WTC11 (cell line): ENCODE results near the gene SMIM26.

Experiments
- CBFB ChIP-seq: sonication (generic); formaldehyde crosslinking; IDR thresholded peaks from 2 replicates; pipeline ENCODE4 v1.8.1; 2022; ENCODE audit warnings: mild to moderate bottlenecking, low read depth, missing genetic modification reagents
- ESRRA ChIP-seq: sonication (generic); formaldehyde crosslinking; IDR thresholded peaks from 2 replicates; pipeline ENCODE4 v1.8.1; 2022; ENCODE audit warnings: mild to moderate bottlenecking, missing genetic modification reagents, borderline replicate concordance
- ETV6 ChIP-seq: sonication (generic); formaldehyde crosslinking; IDR thresholded peaks from 2 replicates; pipeline ENCODE4 v1.8.1; 2022; ENCODE audit warnings: mild to moderate bottlenecking, missing genetic modification reagents
- NR2C2 ChIP-seq: sonication (generic); formaldehyde crosslinking; IDR thresholded peaks from 2 replicates; pipeline ENCODE4 v1.8.0; 2022; ENCODE audit warnings: mild to moderate bottlenecking, missing genetic modification reagents
- OVOL2 ChIP-seq: fragments of 250-450 bp; sonication (Bioruptor Pico); IDR thresholded peaks from 2 replicates; pipeline ENCODE4 v1.9.0; 2021; ENCODE audit warnings: mild to moderate bottlenecking, borderline replicate concordance
- RELA ChIP-seq: sonication (generic); formaldehyde crosslinking; IDR thresholded peaks from 2 replicates; pipeline ENCODE4 v1.8.1; 2022; ENCODE audit warnings: missing genetic modification reagents, mild to moderate bottlenecking, borderline replicate concordance
- TP53 ChIP-seq: sonication (generic); formaldehyde crosslinking; IDR thresholded peaks from 2 replicates; pipeline ENCODE4 v1.8.1; 2023; ENCODE audit warnings: mild to moderate bottlenecking, missing genetic modification reagents
- ZNF263 ChIP-seq: sonication (generic); formaldehyde crosslinking; IDR thresholded peaks from 2 replicates; pipeline ENCODE4 v1.8.1; 2022; ENCODE audit warnings: low read depth, mild to moderate bottlenecking, moderate library complexity, missing genetic modification reagents
- TF ChIP-seq, protein P1 (sequence below): fragments of 200-600 bp; IDR thresholded peaks from 2 replicates; pipeline ENCODE4 v1.8.0; 2022; ENCODE audit warnings: antibody characterized with exemption
- TF ChIP-seq, protein P2 (sequence below): sonication (generic); formaldehyde crosslinking; IDR thresholded peaks from 2 replicates; pipeline ENCODE4 v1.8.1; 2023; ENCODE audit warnings: mild to moderate bottlenecking, missing genetic modification reagents, moderate library complexity
- TF ChIP-seq, protein P3 (sequence below): sonication (generic); formaldehyde crosslinking; IDR thresholded peaks from 2 replicates; pipeline ENCODE4 v1.8.1; 2023; ENCODE audit warnings: mild to moderate bottlenecking, missing genetic modification reagents, moderate library complexity
- TF ChIP-seq, protein P4 (sequence below): sonication (generic); formaldehyde crosslinking; IDR thresholded peaks from 2 replicates; pipeline ENCODE4 v1.8.1; 2022; ENCODE audit warnings: low read depth, mild to moderate bottlenecking, moderate library complexity, missing genetic modification reagents, borderline replicate concordance

DNA sequence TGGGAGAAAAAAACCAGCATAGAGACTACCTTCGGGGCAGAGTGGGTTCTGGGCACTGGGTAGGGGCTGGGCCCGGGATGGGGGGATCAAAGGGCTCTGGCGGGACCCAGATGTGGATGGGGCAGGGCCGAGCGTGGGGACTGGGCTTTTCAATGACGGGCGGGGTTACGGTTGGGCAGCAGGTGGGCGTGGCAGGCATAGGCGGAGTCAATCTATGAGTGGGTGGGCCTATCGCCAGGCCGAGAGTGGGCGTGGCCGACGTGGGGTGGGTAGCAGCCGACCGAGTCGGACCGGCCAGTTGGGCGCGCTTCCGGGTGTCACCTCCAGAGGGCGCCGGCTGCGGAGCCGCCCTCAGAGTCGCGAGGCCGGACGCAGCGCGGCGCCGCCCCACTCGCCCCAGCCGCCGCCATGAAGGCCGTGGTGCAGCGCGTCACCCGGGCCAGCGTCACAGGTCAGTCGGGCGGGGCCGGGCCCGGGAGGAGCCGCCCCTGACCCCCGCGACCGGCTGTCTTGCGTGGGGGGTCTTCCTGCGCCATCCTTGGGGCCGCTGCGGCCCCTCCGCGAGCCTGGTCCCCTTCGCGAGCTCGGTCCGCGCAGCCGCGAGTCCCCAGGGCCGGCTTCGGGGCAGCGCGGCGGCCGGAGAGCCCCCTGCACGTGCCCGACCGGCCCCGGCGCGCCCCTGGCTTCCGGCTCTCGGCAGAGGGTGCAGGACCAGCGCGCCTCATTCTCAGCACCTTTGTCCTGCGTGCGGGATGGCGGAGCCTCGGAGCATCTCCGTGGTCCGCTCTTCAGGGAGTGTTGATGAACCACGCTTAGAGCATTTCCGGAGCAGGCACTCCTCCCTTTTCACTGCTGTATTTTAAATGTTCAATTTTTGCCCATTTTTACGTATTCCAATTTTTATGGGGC is 20.7 kb downstream of the SMIM26 start, which contains the start of gene DTD1:
- TF ChIP-seq ESRRA (CRISPR knock-in tag): no peak
- TF ChIP-seq ETV6 (CRISPR knock-in tag): no peak
- no peak for TF ChIP-seq NR2C2
- TF ChIP-seq, protein P1, sequence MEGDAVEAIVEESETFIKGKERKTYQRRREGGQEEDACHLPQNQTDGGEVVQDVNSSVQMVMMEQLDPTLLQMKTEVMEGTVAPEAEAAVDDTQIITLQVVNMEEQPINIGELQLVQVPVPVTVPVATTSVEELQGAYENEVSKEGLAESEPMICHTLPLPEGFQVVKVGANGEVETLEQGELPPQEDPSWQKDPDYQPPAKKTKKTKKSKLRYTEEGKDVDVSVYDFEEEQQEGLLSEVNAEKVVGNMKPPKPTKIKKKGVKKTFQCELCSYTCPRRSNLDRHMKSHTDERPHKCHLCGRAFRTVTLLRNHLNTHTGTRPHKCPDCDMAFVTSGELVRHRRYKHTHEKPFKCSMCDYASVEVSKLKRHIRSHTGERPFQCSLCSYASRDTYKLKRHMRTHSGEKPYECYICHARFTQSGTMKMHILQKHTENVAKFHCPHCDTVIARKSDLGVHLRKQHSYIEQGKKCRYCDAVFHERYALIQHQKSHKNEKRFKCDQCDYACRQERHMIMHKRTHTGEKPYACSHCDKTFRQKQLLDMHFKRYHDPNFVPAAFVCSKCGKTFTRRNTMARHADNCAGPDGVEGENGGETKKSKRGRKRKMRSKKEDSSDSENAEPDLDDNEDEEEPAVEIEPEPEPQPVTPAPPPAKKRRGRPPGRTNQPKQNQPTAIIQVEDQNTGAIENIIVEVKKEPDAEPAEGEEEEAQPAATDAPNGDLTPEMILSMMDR: peak; percentile 76
- TF ChIP-seq, protein P2, sequence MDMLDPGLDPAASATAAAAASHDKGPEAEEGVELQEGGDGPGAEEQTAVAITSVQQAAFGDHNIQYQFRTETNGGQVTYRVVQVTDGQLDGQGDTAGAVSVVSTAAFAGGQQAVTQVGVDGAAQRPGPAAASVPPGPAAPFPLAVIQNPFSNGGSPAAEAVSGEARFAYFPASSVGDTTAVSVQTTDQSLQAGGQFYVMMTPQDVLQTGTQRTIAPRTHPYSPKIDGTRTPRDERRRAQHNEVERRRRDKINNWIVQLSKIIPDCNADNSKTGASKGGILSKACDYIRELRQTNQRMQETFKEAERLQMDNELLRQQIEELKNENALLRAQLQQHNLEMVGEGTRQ: peak; percentile 48; the same call in 1 of the 2 replicates
- no peak for TF ChIP-seq ZNF263 (CRISPR knock-in tag)
- no peak for TF ChIP-seq OVOL2 (CRISPR knock-in tag)
- TF ChIP-seq, protein P3, sequence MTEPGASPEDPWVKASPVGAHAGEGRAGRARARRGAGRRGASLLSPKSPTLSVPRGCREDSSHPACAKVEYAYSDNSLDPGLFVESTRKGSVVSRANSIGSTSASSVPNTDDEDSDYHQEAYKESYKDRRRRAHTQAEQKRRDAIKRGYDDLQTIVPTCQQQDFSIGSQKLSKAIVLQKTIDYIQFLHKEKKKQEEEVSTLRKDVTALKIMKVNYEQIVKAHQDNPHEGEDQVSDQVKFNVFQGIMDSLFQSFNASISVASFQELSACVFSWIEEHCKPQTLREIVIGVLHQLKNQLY (CRISPR knock-in tag): no peak
- TF ChIP-seq CBFB (CRISPR knock-in tag): no peak
- TF ChIP-seq, protein P4, sequence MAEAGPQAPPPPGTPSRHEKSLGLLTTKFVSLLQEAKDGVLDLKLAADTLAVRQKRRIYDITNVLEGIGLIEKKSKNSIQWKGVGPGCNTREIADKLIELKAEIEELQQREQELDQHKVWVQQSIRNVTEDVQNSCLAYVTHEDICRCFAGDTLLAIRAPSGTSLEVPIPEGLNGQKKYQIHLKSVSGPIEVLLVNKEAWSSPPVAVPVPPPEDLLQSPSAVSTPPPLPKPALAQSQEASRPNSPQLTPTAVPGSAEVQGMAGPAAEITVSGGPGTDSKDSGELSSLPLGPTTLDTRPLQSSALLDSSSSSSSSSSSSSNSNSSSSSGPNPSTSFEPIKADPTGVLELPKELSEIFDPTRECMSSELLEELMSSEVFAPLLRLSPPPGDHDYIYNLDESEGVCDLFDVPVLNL (CRISPR knock-in tag): no peak
- TF ChIP-seq RELA (CRISPR knock-in tag): no peak
- no peak for TF ChIP-seq TP53
